K562 (cell line): ENCODE measurements around the gene INKA2. TPM values are rescaled to one million over a fixed set of nuclear protein-coding genes. Genes with fewer than 3 reads are reported as not detected.

Experiments used
- CHD2 ChIP-seq: IDR thresholded peaks from 2 replicates; pipeline ENCODE4 v1.6.1; 2011; ENCODE audit warnings: low read depth, low read length
- CXXC5 ChIP-seq: fragments of 250-450 bp; sonication (Bioruptor Pico); IDR thresholded peaks from 2 replicates; pipeline ENCODE4 v1.8.0; 2022; ENCODE audit warnings: inconsistent platforms, mild to moderate bottlenecking, moderate library complexity
- EP400 ChIP-seq: fragments of 450-650 bp; IDR thresholded peaks from 2 replicates; pipeline ENCODE4 v1.6.1; 2017; ENCODE audit warnings: antibody characterized with exemption, mild to moderate bottlenecking, moderate library complexity
- HDAC6 ChIP-seq: IDR thresholded peaks from 2 replicates; pipeline ENCODE4 v1.6.1; 2012; ENCODE audit warnings: low read depth, mild to moderate bottlenecking, control low read depth, inconsistent platforms, low read length, moderate library complexity
- LEF1 ChIP-seq: fragments of 450-650 bp; IDR thresholded peaks from 2 replicates; pipeline ENCODE4 v1.6.1; 2016; ENCODE audit warnings: mild to moderate bottlenecking
- MCM2 ChIP-seq: fragments of 450-650 bp; IDR thresholded peaks from 2 replicates; pipeline ENCODE4 v1.6.1; 2017; ENCODE audit warnings: low read depth, mild to moderate bottlenecking
- MED1 ChIP-seq: sonication (generic); formaldehyde crosslinking; IDR thresholded peaks from 2 replicates; pipeline ENCODE4 v1.8.1; 2023; ENCODE audit warnings: missing genetic modification reagents, borderline replicate concordance
- POLR2H ChIP-seq: IDR thresholded peaks from 2 replicates; pipeline ENCODE4 v1.6.1; 2016; ENCODE audit warnings: missing genetic modification characterization, low read depth, mild to moderate bottlenecking, control low read depth, missing compliant biosample characterization, moderate library complexity
- PTRF ChIP-seq: fragments of 450-650 bp; IDR thresholded peaks from 2 replicates; pipeline ENCODE4 v1.6.1; 2016; ENCODE audit warnings: mild to moderate bottlenecking, missing genetic modification characterization, missing compliant biosample characterization
- SMARCE1 ChIP-seq: fragments of 450-650 bp; IDR thresholded peaks from 2 replicates; pipeline ENCODE4 v1.7.1; 2016; ENCODE audit warnings: mild to moderate bottlenecking
- polyA plus RNA-seq, 8 experiments: library from polyadenylated mRNA; depleted of rRNA in 4 of 8; stranded (reverse) in 5 of 8; unstranded in 3 of 8; fragments of >200 nt; fragmentation: Nextera tagmentation in 2 of 8; fragmentation: Illumina TruSeq in 1 of 8; extraction: Ambion mirVana in 2 of 8; extraction: Trizol in 1 of 8; gene quantifications; 2 replicates each; pipeline versions ENCODE4 v1.2.1 to v1.2.3, GENCODE V29; 2011 to 2014; ENCODE audit warnings: inconsistent platforms in 1 of 8, missing spikeins in 1 of 8
- total RNA-seq, 7 experiments: library from RNA; depleted of rRNA in 6 of 7; stranded (reverse); fragments of >200 nt in 6 of 7; fragmentation: Illumina TruSeq in 2 of 7; extraction: Trizol in 2 of 7; gene quantifications; 2 replicates each; pipeline versions ENCODE4 v1.2.1 to v1.2.3, GENCODE V29; 2011 to 2021; ENCODE audit warnings: low replicate concordance in 1 of 7
- TF ChIP-seq, protein P1 (sequence below): sonication (generic); formaldehyde crosslinking; IDR thresholded peaks from 2 replicates; pipeline ENCODE4 v1.8.0; 2022; ENCODE audit warnings: missing genetic modification reagents, mild to moderate bottlenecking, borderline replicate concordance
- TF ChIP-seq, protein P2 (sequence below): conservative IDR thresholded peaks from 2 replicates; pipeline ENCODE4 v1.6.1; 2011; ENCODE audit warnings: low read depth, mild to moderate bottlenecking, low read length; ENCODE audit not compliant: control insufficient read depth
- TF ChIP-seq, protein P3 (sequence below): fragments of 250-450 bp; sonication (Bioruptor Pico); IDR thresholded peaks from 2 replicates; pipeline ENCODE4 v1.8.0; 2022; ENCODE audit warnings: inconsistent platforms
- TF ChIP-seq, protein P4 (sequence below), 2 experiments: fragments of 450-650 bp; formaldehyde crosslinking in 1 of 2; IDR thresholded peaks; 2 replicates each; pipeline versions ENCODE4 v1.4.0 to v1.6.1; 2014 to 2020; ENCODE audit warnings: mild to moderate bottlenecking in 2 of 2, borderline replicate concordance in 1 of 2, low read depth in 1 of 2

The INKA2 gene
- total and polyA plus RNA-seq, 9 of the 15 experiments (the other 6 are each of a cell fraction or from before 2014, with no cell fraction given) = 0.04 to 1.4 (median 0.26) TPM; not detected in 1

DNA sequence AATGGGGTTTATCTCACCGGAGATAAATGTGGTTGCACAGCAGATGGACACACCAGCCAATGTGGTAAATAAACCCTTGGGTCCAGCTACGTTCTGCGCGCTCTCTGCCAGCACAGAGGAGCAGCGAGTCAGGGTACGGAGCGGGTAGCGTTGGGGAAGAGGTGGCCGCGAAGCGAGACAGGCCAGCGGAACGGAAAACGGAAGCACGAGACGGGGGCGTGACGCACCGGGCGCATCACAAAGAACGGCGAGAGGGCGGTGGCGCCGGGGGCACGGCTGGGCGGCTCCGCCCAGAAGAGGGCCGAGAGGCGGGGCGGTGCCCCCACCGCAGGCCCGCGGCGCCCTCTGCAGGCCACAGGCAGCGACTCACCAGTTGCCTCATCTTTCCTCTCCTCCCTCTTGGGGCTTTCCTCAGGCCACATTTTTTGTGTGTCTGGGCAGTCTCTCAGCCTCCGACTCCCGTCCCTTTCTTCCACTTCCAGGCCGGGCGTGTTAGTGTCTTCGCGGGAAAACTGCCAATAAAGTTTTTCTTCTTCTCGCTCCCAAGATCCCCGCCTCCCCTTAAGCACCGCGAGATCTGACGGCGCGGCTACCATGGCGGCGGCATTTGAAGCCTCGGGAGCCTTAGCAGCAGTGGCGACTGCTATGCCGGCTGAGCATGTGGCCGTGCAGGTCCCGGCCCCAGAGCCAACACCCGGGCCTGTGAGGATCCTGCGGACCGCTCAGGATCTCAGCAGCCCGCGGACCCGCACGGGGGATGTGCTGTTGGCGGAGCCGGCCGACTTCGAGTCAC, 16.3 kb upstream of the INKA2 start, which contains the start of gene DDX20 (continued):
- TF ChIP-seq CHD2 = peak; percentile 97
- TF ChIP-seq, protein P1, sequence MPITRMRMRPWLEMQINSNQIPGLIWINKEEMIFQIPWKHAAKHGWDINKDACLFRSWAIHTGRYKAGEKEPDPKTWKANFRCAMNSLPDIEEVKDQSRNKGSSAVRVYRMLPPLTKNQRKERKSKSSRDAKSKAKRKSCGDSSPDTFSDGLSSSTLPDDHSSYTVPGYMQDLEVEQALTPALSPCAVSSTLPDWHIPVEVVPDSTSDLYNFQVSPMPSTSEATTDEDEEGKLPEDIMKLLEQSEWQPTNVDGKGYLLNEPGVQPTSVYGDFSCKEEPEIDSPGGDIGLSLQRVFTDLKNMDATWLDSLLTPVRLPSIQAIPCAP (CRISPR knock-in tag) = no peak
- TF ChIP-seq, protein P2, sequence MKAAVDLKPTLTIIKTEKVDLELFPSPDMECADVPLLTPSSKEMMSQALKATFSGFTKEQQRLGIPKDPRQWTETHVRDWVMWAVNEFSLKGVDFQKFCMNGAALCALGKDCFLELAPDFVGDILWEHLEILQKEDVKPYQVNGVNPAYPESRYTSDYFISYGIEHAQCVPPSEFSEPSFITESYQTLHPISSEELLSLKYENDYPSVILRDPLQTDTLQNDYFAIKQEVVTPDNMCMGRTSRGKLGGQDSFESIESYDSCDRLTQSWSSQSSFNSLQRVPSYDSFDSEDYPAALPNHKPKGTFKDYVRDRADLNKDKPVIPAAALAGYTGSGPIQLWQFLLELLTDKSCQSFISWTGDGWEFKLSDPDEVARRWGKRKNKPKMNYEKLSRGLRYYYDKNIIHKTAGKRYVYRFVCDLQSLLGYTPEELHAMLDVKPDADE = peak; percentile 74; the same call in 1 of the 2 replicates
- TF ChIP-seq PTRF = no peak
- TF ChIP-seq LEF1 = no peak
- TF ChIP-seq HDAC6 = no peak
- TF ChIP-seq, protein P3, sequence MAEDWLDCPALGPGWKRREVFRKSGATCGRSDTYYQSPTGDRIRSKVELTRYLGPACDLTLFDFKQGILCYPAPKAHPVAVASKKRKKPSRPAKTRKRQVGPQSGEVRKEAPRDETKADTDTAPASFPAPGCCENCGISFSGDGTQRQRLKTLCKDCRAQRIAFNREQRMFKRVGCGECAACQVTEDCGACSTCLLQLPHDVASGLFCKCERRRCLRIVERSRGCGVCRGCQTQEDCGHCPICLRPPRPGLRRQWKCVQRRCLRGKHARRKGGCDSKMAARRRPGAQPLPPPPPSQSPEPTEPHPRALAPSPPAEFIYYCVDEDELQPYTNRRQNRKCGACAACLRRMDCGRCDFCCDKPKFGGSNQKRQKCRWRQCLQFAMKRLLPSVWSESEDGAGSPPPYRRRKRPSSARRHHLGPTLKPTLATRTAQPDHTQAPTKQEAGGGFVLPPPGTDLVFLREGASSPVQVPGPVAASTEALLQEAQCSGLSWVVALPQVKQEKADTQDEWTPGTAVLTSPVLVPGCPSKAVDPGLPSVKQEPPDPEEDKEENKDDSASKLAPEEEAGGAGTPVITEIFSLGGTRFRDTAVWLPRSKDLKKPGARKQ (CRISPR knock-in tag) = no peak
- TF ChIP-seq CXXC5 (CRISPR knock-in tag) = peak; percentile 97
- no peak for TF ChIP-seq MED1
- TF ChIP-seq, protein P4, sequence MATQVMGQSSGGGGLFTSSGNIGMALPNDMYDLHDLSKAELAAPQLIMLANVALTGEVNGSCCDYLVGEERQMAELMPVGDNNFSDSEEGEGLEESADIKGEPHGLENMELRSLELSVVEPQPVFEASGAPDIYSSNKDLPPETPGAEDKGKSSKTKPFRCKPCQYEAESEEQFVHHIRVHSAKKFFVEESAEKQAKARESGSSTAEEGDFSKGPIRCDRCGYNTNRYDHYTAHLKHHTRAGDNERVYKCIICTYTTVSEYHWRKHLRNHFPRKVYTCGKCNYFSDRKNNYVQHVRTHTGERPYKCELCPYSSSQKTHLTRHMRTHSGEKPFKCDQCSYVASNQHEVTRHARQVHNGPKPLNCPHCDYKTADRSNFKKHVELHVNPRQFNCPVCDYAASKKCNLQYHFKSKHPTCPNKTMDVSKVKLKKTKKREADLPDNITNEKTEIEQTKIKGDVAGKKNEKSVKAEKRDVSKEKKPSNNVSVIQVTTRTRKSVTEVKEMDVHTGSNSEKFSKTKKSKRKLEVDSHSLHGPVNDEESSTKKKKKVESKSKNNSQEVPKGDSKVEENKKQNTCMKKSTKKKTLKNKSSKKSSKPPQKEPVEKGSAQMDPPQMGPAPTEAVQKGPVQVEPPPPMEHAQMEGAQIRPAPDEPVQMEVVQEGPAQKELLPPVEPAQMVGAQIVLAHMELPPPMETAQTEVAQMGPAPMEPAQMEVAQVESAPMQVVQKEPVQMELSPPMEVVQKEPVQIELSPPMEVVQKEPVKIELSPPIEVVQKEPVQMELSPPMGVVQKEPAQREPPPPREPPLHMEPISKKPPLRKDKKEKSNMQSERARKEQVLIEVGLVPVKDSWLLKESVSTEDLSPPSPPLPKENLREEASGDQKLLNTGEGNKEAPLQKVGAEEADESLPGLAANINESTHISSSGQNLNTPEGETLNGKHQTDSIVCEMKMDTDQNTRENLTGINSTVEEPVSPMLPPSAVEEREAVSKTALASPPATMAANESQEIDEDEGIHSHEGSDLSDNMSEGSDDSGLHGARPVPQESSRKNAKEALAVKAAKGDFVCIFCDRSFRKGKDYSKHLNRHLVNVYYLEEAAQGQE (IDR thresholded peaks at IDR 0.05; ENCODE audit: borderline replicate concordance) = peak; percentile 83; the same call in 1 of the 2 replicates
- TF ChIP-seq, protein P4 (CRISPR knock-in tag; IDR thresholded peaks at IDR 0.05; ENCODE audit: low read depth) = no peak
- TF ChIP-seq MCM2 = no peak
- peak; percentile 54; the same call in 1 of the 2 replicates for TF ChIP-seq SMARCE1
- no peak for TF ChIP-seq POLR2H (tag)
- peak; percentile 95 for TF ChIP-seq EP400
